Suprapubic skin (tissue), 3 donors: ENCODE results near the gene KLK2.

Experiments
- CTCF ChIP-seq, 2 donors: fragments of 200-600 bp in 1 of 2; fragments of 450-650 bp in 1 of 2; sonication (generic) in 1 of 2; IDR thresholded peaks; one replicate each; pipeline ENCODE4 v1.5.1; 2016 to 2019; ENCODE audit warnings: antibody characterized with exemption in 2 of 2, mild to moderate bottlenecking in 1 of 2, moderate library complexity in 1 of 2
- EP300 ChIP-seq: sonication (generic); formaldehyde crosslinking; IDR thresholded peaks from one replicate; pipeline ENCODE4 v1.6.1; 2017; ENCODE audit warnings: antibody characterized with exemption

- TF ChIP-seq CTCF (IDR thresholded peaks at IDR 0.05) (no peak), EP300 (no peak)
These were observed 48.4 kb downstream of the KLK2 start for GRCh38 chr19:50921426-50922316.
